GM12891 (cell line): ENCODE data around the gene PHRF1.

Experiments used
- POLR2A ChIP-seq: IDR thresholded peaks from 2 replicates; pipeline ENCODE4 v1.6.1; 2011; ENCODE audit warnings: low read depth, low read length, control low read depth
- POLR2AphosphoS5 ChIP-seq: IDR thresholded peaks from 2 replicates; pipeline ENCODE4 v1.6.1; 2011; ENCODE audit warnings: low read depth, low read length, control low read depth
- TAF1 ChIP-seq: IDR thresholded peaks from 2 replicates; pipeline ENCODE4 v1.6.1; 2011; ENCODE audit warnings: low read depth, low read length, control low read depth

DNA sequence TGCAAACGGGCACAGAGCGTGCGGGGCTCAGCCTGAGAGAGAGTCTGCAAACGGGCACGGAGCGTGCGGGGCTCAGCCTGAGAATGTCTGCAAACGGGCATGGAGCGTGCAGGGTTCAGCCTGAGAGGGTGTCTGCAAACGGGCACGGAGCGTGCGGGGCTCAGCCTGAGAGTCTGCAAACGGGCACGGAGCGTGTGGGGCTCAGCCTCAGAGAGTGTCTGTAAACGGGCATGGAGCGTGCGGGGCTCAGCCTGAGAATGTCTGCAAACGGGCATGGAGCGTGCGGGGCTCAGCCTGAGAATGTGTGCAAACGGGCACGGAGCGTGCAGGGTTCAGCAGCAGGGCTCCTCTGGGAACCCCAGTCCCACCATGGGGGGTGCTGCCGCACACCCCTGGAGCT lies 13.5 kb downstream of the PHRF1 start:
- no peak for TF ChIP-seq POLR2A
- no peak for TF ChIP-seq POLR2AphosphoS5
- no peak for TF ChIP-seq TAF1
